Activated CD4-positive, alpha-beta memory T cell treated with anti-CD3 and anti-CD28 coated beads for 36 hours (primary cell): ENCODE results near the gene CLTCL1. TPM values are rescaled to one million over a fixed set of nuclear protein-coding genes. Genes with fewer than 3 reads are reported as not detected.

ENCODE experiments used
- CTCF ChIA-PET: fragments of 350-600 bp; sonication (Branson Sonifier 250); formaldehyde crosslinking; loops from one replicate; lab custom pipeline; 2021; ENCODE audit warnings: antibody characterized with exemption, inconsistent platforms; lab: Charles Lee
- POLR2A ChIA-PET: fragments of 350-600 bp; sonication (Branson Sonifier 250); formaldehyde crosslinking; loops from one replicate; lab custom pipeline; 2021; ENCODE audit warnings: antibody characterized with exemption; lab: Charles Lee
- DNase-seq: peaks from one replicate; pipeline ENCODE4 v3.0.0-alpha.2; 2020
- H3K27ac Mint-ChIP-seq: one replicate; pipeline ENCODE4 v1.8.0; 2021; ENCODE audit warnings: mixed read lengths
- H3K27me3 Mint-ChIP-seq: one replicate; pipeline ENCODE4 v1.8.0; 2021; ENCODE audit warnings: mixed read lengths
- H3K36me3 Mint-ChIP-seq: one replicate; pipeline ENCODE4 v1.8.0; 2021; ENCODE audit warnings: mixed read lengths
- H3K4me1 Mint-ChIP-seq: one replicate; pipeline ENCODE4 v1.8.0; 2021; ENCODE audit warnings: low read depth, mixed read lengths
- H3K4me3 Mint-ChIP-seq: one replicate; pipeline ENCODE4 v1.8.0; 2021; ENCODE audit warnings: mild to moderate bottlenecking, mixed read lengths
- H3K9me3 Mint-ChIP-seq: one replicate; pipeline ENCODE4 v1.8.0; 2021; ENCODE audit warnings: mixed read lengths
- intact Hi-C: fragments of 100-400 bp; cut with micrococcal nuclease; formaldehyde crosslinking; loops from one replicate; pipeline ENCODE4 v1.15.1; 2023
- total RNA-seq, 2 experiments: library from RNA; stranded (reverse); gene quantifications; one replicate each; pipeline ENCODE4 v1.2.3, GENCODE V29; 2021

The CLTCL1 gene
- total RNA-seq, 2 experiments from 2014 or later: 1.1 to 1.6 TPM

- CTCF ChIA-PET: no interaction called here
- Mint-ChIP-seq H3K27ac (no peak overlapping the region), H3K9me3 (no peaks in the 10 kb centered on the region), H3K4me1 (no peaks in the 10 kb centered on the region), H3K27me3 (no peaks in the 10 kb centered on the region), H3K36me3 (no peaks in the 10 kb centered on the region), H3K4me3 (no peak overlapping the region)
- POLR2A ChIA-PET: no interaction called here
- intact Hi-C loops: no loop called here
- no peak for DNase-seq
These were observed 50.5 kb downstream of the CLTCL1 start for GRCh38 chr22:19240813-19241592.

GRCh38 chr22:19239464-19239863, 52.1 kb downstream of the CLTCL1 start:
- Mint-ChIP-seq H3K9me3 (no peaks in the 10 kb centered on the region), H3K27ac (no peak overlapping the region), H3K36me3 (no peaks in the 10 kb centered on the region), H3K27me3 (no peaks in the 10 kb centered on the region), H3K4me1 (no peaks in the 10 kb centered on the region), H3K4me3 (no peak overlapping the region)
- intact Hi-C loops: no loop called here
- DNase-seq: no peak
- ChIA-PET POLR2A (no interaction called here), CTCF (no interaction called here)

GRCh38 chr22:19238900-19239299, 52.6 kb downstream of the CLTCL1 start:
- no peaks in the 10 kb centered on the region for H3K4me1 Mint-ChIP-seq
- ChIA-PET CTCF (no interaction called here), POLR2A (no interaction called here)
- H3K36me3 Mint-ChIP-seq: no peaks in the 10 kb centered on the region
- H3K4me3 Mint-ChIP-seq: no peak overlapping the region
- no peaks in the 10 kb centered on the region for H3K9me3 Mint-ChIP-seq
- no peak for DNase-seq
- intact Hi-C loops: no loop called here
- no peak overlapping the region for H3K27ac Mint-ChIP-seq
- H3K27me3 Mint-ChIP-seq: no peaks in the 10 kb centered on the region

- Mint-ChIP-seq H3K36me3 (no peaks in the 10 kb centered on the region), H3K9me3 (no peaks in the 10 kb centered on the region), H3K4me3 (no peak overlapping the region), H3K4me1 (no peaks in the 10 kb centered on the region), H3K27me3 (no peaks in the 10 kb centered on the region), H3K27ac (no peak overlapping the region)
- no peak for DNase-seq
- CTCF ChIA-PET: no interaction called here
- intact Hi-C loops: no loop called here
- POLR2A ChIA-PET: interaction anchor here (0.6 kb wide), 1 partner anchor 196 kb away, joined by 3 read pairs; the partner anchor contains the start of gene HIRA
These were observed 55.6 kb downstream of the CLTCL1 start for GRCh38 chr22:19235874-19236273.

- intact Hi-C loops: no loop called here
These were observed 57.2 kb downstream of the CLTCL1 start for GRCh38 chr22:19234126-19234896.

GRCh38 chr22:19233189-19233661, 58.3 kb downstream of the CLTCL1 start:
- Mint-ChIP-seq H3K27ac (no peak overlapping the region), H3K9me3 (no peaks in the 10 kb centered on the region), H3K36me3 (no peaks in the 10 kb centered on the region), H3K4me1 (no peaks in the 10 kb centered on the region), H3K27me3 (no peaks in the 10 kb centered on the region), H3K4me3 (no peak overlapping the region)
- DNase-seq: no peak
- CTCF ChIA-PET: no interaction called here
- intact Hi-C loops: no loop called here
- POLR2A ChIA-PET: no interaction called here

More at GRCh38 chr22:19234126-19234896, 57.2 kb downstream of the CLTCL1 start:
- no peak for DNase-seq
- Mint-ChIP-seq H3K4me3 (no peak overlapping the region), H3K9me3 (no peaks in the 10 kb centered on the region), H3K36me3 (no peaks in the 10 kb centered on the region), H3K4me1 (no peaks in the 10 kb centered on the region), H3K27ac (no peak overlapping the region), H3K27me3 (no peaks in the 10 kb centered on the region)
- ChIA-PET CTCF (interaction anchor here (1.2 kb wide), 1 partner anchor 445 kb away, joined by 3 read pairs; no protein-coding TSS in a partner anchor), POLR2A (no interaction called here)

GRCh38 chr22:19232623-19233022, 58.9 kb downstream of the CLTCL1 start:
- H3K27me3 Mint-ChIP-seq: no peaks in the 10 kb centered on the region
- H3K27ac Mint-ChIP-seq: no peak overlapping the region
- intact Hi-C loops: no loop called here
- H3K9me3 Mint-ChIP-seq: no peaks in the 10 kb centered on the region
- H3K4me3 Mint-ChIP-seq: no peak overlapping the region
- no peaks in the 10 kb centered on the region for H3K36me3 Mint-ChIP-seq
- H3K4me1 Mint-ChIP-seq: no peaks in the 10 kb centered on the region
- CTCF ChIA-PET: no interaction called here
- POLR2A ChIA-PET: no interaction called here
- DNase-seq: no peak

GRCh38 chr22:19231986-19232385, 59.5 kb downstream of the CLTCL1 start:
- Mint-ChIP-seq H3K36me3 (no peaks in the 10 kb centered on the region), H3K27ac (no peak overlapping the region), H3K4me1 (no peaks in the 10 kb centered on the region), H3K9me3 (no peaks in the 10 kb centered on the region), H3K27me3 (no peaks in the 10 kb centered on the region), H3K4me3 (no peak overlapping the region)
- ChIA-PET POLR2A (no interaction called here), CTCF (no interaction called here)
- intact Hi-C loops: no loop called here
- DNase-seq: no peak

GRCh38 chr22:19229600-19229999, 61.9 kb downstream of the CLTCL1 start:
- no peaks in the 10 kb centered on the region for H3K4me1 Mint-ChIP-seq
- H3K27me3 Mint-ChIP-seq: no peaks in the 10 kb centered on the region
- H3K36me3 Mint-ChIP-seq: no peaks in the 10 kb centered on the region
- DNase-seq: no peak
- intact Hi-C loops: no loop called here
- ChIA-PET CTCF (no interaction called here), POLR2A (no interaction called here)
- H3K9me3 Mint-ChIP-seq: no peaks in the 10 kb centered on the region
- no peak overlapping the region for H3K4me3 Mint-ChIP-seq
- H3K27ac Mint-ChIP-seq: no peak overlapping the region

GRCh38 chr22:19228179-19228578, 63.3 kb downstream of the CLTCL1 start:
- Mint-ChIP-seq H3K27me3 (no peaks in the 10 kb centered on the region), H3K4me3 (no peak overlapping the region), H3K27ac (no peak overlapping the region), H3K4me1 (no peaks in the 10 kb centered on the region), H3K36me3 (no peaks in the 10 kb centered on the region), H3K9me3 (no peaks in the 10 kb centered on the region)
- ChIA-PET POLR2A (interaction anchor here (0.5 kb wide), 1 partner anchor 144 kb away, joined by 5 read pairs; no protein-coding TSS in a partner anchor), CTCF (no interaction called here)
- intact Hi-C loops: no loop called here
- DNase-seq: no peak

- Mint-ChIP-seq H3K27me3 (no peaks in the 10 kb centered on the region), H3K36me3 (no peaks in the 10 kb centered on the region), H3K27ac (no peak overlapping the region), H3K4me1 (no peaks in the 10 kb centered on the region), H3K4me3 (no peak overlapping the region), H3K9me3 (no peaks in the 10 kb centered on the region)
- DNase-seq: no peak
- CTCF ChIA-PET: no interaction called here
- intact Hi-C loops: no loop called here
- POLR2A ChIA-PET: no interaction called here
These were observed 65.1 kb downstream of the CLTCL1 start for GRCh38 chr22:19226428-19226827.

GRCh38 chr22:19225560-19225959, 66.0 kb downstream of the CLTCL1 start:
- no peaks in the 10 kb centered on the region for H3K4me1 Mint-ChIP-seq
- no peak for DNase-seq
- ChIA-PET CTCF (no interaction called here), POLR2A (no interaction called here)
- intact Hi-C loops: no loop called here
- no peak overlapping the region for H3K27ac Mint-ChIP-seq
- H3K27me3 Mint-ChIP-seq: no peaks in the 10 kb centered on the region
- no peak overlapping the region for H3K4me3 Mint-ChIP-seq
- no peaks in the 10 kb centered on the region for H3K9me3 Mint-ChIP-seq
- H3K36me3 Mint-ChIP-seq: no peaks in the 10 kb centered on the region
